Measurements from ENCODE around the gene LRRC8B.

- no peak for TF ChIP-seq CTCF (IDR thresholded peaks at IDR 0.05)
- no peak for TF ChIP-seq POLR2AphosphoS5 (IDR thresholded peaks at IDR 0.05; ENCODE audit: insufficient read depth in 1 of 2, low read depth in 1 of 2)
- no peak for TF ChIP-seq POLR2A (IDR thresholded peaks at IDR 0.05)
These were observed 21.7 kb downstream of the LRRC8B start for GRCh38 chr1:89546082-89546889.
